OCI-LY7 (cell line): ENCODE results near the gene RSPRY1.

Experiments used
- CTCF ChIP-seq: fragments of 200-600 bp; sonication (generic); conservative IDR thresholded peaks from 2 replicates; pipeline ENCODE4 v1.5.1; 2014; ENCODE audit warnings: mild to moderate bottlenecking, antibody characterized with exemption, low read length, moderate library complexity, mixed read lengths
- EZH2phosphoT487 ChIP-seq: fragments of 200-600 bp; sonication (generic); IDR thresholded peaks from 2 replicates; pipeline ENCODE4 v1.6.1; 2018; ENCODE audit warnings: low read depth, borderline replicate concordance, mild to moderate bottlenecking, mixed run types, antibody characterized with exemption, low read length, moderate library complexity, mixed read lengths

GRCh38 chr16:57289391-57290257 lies 103.5 kb downstream of the RSPRY1 start:
- TF ChIP-seq CTCF (no peak), EZH2phosphoT487 (no peak)
